NCI-H146 treated with DMSO at 0.1 percent for 48 hours (cell line): ENCODE measurements around the gene TMC8.
"Not testable (repeated sequence)": the region's sequence is repeated elsewhere in the genome, so short reads cannot be mapped to it uniquely, and the experiment has no call there.

Experiments
- DNase-seq: peaks from one replicate; lab custom pipeline; 2025; ENCODE audit not compliant: unreplicated experiment; lab: John Stamatoyannopoulos, UW

TMC8 gene

GRCh38 chr17:78133179-78133951 lies 2.8 kb downstream of the TMC8 start:
- DNase-seq: no peak

- DNase-seq: peak; percentile 53
Observed at GRCh38 chr17:78133971-78134898, 3.7 kb downstream of the TMC8 start.

- no peak for DNase-seq
Observed at GRCh38 chr17:78134899-78135385, 4.4 kb downstream of the TMC8 start.

- DNase-seq: no peak
Observed at GRCh38 chr17:78135858-78136500, 5.4 kb downstream of the TMC8 start.

GRCh38 chr17:78137392-78138203 lies 7.0 kb downstream of the TMC8 start:
- DNase-seq: no peak

GRCh38 chr17:78138204-78139060 lies 7.9 kb downstream of the TMC8 start:
- no peak for DNase-seq

- not testable (repeated sequence) for DNase-seq
Observed at GRCh38 chr17:78139861-78140168, 9.2 kb downstream of the TMC8 start.

GRCh38 chr17:78140169-78141051 lies 9.8 kb downstream of the TMC8 start:
- peak; percentile 90 for DNase-seq

GRCh38 chr17:78141437-78142118 lies 11.0 kb downstream of the TMC8 start:
- DNase-seq: no peak

- no peak for DNase-seq
Observed at GRCh38 chr17:78142119-78142861, 11.7 kb downstream of the TMC8 start.

- DNase-seq: no peak
Observed at GRCh38 chr17:78143214-78144146, 12.9 kb downstream of the TMC8 start.

- no peak for DNase-seq
Observed at GRCh38 chr17:78144147-78144719, 13.7 kb downstream of the TMC8 start.

- no peak for DNase-seq
Observed at GRCh38 chr17:78144736-78145641, 14.4 kb downstream of the TMC8 start.

GRCh38 chr17:78146471-78146869 lies 15.9 kb downstream of the TMC8 start:
- DNase-seq: no peak

GRCh38 chr17:78146881-78147280 lies 16.3 kb downstream of the TMC8 start:
- no peak for DNase-seq
